NCI-H1092 treated with DMSO at 0.1 percent for 48 hours (cell line): ENCODE data around the gene MAGI1.
"Not testable (repeated sequence)": the region's sequence is repeated elsewhere in the genome, so short reads cannot be mapped to it uniquely, and the experiment has no call there.

Experiments used
- DNase-seq: peaks from one replicate; lab custom pipeline; 2025; lab: John Stamatoyannopoulos, UW

MAGI1 gene

DNA sequence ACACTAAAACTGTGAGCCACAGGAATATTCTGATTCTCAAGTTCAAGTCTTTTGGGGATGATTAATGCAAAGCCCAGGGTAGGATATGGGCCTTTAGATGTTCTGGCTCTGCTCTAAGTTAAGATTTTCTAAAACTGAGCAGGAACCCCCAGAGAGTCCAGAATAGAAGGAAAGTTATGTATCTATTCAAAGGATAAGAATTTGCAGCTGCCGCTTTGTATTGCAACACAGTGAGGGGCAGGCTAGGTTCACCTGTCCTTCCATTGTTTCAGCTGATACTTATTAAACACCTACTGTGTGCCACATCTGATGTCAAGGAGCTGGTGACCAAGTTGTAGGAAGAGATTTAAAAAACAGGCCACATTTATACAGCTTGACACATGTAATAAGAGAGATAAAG is 290.4 kb downstream of the MAGI1 start:
- DNase-seq = no peak

DNA sequence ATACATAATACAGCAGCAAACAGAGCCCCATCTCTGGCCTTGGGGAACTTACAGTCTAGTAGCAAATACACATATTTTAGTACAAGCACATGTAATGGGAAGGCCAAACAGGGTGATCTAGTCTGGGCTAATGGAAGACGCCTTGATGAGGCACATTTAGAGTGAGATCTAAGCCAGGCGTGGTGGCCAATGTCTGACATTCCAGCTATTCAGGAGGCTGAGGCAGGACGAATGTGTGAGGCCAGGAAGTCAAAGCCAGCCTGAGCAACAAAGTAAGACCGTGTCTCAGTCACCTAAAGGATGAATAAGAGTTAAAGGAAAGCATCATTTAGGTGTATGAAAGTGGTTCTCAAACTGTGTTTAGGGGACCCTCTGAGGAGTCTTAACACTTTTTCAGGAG is 291.9 kb downstream of the MAGI1 start:
- no peak for DNase-seq

DNA sequence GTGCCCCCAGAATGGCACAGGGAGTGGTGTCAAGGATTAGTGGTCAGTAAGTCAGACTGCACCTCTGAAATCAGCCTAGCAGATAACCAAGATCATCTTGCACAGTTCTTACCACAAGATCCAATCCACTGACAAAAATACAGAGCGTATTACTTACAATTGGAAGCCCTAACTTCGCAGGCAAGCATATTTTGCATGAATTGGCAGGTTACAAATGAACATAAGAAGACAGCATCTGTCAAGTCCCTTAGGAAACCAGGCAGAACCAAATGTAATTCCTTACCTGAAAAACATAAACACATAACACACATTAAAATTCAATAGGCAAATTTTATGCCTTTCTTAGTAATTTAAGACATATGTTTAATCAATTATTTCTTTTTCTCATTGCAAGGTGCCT is 293.4 kb downstream of the MAGI1 start:
- DNase-seq = no peak

DNA sequence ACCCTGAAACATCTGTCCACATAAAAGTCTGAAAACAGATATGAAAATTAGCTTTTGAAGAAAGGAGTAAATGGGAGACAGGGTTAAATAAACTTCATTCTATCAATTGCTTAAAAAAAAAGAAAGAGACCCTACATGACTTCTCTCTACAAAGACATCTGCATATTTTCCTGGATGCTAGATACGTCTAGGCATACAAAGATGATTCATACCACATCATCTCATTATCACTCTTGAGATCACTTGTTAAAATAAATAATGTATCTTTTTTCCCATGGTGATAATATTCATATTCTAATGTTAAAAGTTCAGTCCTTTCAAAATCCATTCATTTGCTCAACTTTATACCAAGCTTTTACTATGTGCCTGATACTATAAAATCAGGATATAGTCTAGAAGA is 295.8 kb downstream of the MAGI1 start:
- DNase-seq = no peak

- DNase-seq = no peak
These were observed 297.2 kb downstream of the MAGI1 start for GRCh38 chr3:65741540-65741939.

DNA sequence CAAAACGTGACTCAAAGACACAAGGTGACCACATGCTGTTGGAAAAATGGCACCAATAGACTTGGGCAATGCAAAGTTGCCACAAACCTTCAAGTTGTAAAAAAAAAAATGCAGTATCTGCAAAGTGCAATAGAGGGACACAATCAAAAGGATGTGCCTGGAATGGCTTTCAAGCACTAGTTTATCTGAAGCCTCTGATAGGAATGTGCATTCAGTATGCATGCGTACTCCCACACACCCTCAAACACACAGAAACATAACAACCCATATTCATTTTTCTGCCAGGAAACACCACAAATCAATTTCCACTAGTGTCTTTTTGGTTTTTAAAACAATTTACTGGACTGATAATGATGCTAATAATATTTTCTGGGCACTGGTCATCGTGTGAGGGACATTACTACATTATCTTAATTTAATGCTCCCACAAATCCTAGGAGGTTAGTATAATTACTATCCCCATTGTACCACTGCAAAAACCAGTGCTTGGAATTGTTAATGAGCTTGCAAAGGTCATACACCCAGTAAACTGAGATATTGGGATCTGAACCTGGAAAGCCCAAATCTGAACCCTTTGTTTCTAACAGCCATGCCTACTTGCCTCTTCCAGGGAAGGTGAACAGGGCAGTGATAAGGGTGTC is 298.7 kb downstream of the MAGI1 start:
- DNase-seq = no peak

DNA sequence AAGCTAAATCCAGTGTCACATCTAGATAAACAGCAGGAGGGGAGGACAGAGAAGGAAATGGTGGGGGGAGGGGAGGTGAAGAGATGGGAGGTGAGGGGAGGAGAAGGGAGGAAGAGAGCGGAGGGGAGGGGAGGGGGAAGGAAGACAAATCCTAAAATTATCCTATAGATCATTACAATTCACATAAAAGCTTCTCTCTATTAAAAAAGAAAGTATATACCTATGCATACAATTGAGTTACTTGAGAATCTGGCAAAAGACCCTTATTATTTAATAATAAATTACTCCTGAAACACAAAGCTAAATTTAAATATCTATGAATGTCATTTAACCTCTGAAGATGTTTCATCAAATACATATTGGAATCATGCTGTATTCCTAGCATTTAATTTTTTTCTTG is 303.9 kb downstream of the MAGI1 start:
- no peak for DNase-seq

GRCh38 chr3:65734382-65734781 is 304.3 kb downstream of the MAGI1 start:
- DNase-seq = no peak

DNA sequence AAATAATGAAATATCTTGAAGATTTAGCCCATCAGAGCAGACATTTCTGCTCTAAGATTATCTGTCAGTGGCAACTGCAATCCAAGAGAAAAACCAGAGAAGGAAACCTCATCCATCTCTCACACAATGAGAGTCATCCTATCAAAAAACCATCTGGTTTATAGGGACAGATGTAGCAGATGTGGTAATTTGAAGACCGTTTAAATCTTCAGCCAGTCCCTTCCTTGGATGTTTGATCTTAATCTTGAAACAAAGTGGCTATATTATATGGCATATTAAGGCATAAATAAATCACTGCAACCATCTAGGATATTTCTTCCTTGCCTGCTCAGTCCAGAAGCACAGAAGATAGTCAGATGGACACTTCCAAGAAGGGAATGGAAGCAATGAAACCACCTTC is 305.3 kb downstream of the MAGI1 start:
- no peak for DNase-seq

GRCh38 chr3:65732051-65732935 is 306.4 kb downstream of the MAGI1 start:
- peak; percentile 55 for DNase-seq

DNA sequence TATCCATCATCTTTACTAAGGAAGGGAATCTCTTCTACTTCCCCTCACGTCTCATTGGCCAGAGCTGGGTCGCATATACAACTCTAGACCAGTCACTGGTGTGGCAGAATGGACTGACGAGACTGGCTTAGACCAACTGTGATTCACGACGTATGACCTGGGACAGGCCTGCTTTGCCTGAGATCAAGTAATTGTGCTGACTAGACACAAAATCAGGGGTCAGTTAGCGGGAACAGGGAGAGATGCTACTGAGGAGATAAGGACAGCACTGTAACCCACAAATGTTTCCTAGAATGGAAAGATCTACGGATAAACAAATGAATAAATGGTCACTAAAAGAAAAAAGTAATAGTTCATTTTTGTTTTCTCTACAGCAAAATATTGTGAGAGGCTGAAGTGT is 308.3 kb downstream of the MAGI1 start:
- no peak for DNase-seq

- peak; percentile 8 for DNase-seq
These were observed 308.7 kb downstream of the MAGI1 start for GRCh38 chr3:65729973-65730372.

- peak; percentile 46 for DNase-seq
These were observed 309.2 kb downstream of the MAGI1 start for GRCh38 chr3:65729555-65729954.

DNA sequence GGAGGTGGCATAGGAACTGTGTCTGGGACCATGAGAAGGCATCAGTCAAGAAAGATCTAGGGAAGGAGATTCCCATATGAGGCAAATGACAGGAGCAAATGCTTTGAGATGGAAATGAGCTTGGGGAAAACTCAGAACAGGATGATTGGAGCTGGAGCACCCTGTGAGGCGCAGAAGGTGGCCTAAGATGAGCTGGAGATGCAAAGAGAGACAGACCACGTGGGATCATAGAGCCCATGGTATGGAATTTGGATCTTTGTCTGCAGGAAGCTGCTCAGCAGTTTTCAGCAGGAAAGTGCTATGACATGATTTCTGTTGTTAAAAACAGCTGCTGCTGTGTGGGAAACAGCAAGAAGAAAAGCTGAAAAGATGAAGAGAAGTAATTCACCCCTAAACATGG is 310.6 kb downstream of the MAGI1 start:
- no peak for DNase-seq

DNA sequence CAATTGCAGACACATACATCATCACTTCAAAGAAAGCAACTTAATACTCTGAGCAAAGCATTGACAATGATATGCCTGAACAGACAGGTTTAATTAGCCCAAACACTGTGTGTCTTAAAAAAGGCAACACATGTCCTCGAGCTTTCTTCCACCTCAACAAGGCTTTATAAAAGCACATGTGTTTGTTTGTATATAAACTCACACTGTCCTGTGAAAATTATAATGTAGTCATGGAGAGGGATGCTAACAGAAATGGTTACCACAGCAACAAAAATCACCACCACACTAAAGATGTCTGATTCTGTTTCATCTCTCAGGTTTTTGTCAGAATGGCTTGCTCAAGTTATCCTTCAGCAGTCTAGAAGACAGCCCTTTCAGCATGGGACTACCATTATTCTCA is 314.7 kb downstream of the MAGI1 start:
- DNase-seq = no peak

DNA sequence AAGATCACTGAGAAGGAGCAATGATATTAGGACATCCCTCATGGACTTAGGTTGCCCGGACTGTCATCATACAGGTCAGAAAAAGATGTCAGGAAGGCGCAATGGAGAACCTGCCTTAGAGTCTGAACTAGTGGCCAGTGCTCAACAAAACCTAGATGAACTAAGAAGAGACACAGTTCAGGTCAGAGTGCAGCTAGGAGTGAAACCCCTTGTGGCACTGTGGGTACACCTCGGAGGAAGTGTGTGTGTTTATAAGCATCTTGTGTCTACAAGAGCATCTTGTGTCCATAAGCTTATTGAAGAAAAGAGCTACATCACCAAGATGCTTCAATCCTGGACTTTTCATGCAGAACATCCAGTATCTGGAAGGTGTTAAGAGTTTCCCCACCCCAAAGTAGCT is 315.7 kb downstream of the MAGI1 start:
- no peak for DNase-seq

DNA sequence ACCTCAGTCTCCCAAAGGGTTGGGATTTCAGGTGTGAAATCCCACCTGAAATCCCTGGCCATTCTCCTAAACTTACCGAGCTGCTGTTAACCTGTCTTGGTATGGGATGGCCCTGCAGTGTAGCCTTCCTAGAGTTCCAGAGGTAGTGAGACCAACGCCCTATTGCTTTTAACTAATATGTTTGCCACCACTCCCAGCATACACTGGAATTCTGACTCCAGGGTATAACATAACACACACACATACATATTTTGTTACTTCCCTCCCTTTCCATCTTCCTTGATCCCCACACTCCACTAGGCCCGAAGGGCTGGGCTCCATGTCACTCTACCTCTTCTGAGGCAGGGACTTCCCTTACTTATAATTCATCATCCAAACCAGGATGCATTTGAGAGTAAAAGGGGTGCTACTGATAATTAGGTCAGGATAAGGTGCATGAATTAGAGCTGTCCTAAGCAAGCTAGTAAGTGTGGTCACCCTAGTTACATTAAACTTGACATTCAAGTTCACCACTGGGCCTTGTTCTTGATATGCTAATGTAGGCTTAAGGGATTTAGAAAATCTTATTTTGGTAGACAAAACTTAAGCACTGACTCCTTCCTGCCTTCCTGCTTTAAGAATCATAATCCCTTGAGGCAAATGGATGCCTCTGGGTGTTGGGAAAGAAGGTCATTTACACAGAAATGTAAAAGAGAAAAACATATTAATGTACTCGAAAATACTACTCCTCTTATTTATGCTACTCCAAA is 317.6 kb downstream of the MAGI1 start:
- no peak for DNase-seq

DNA sequence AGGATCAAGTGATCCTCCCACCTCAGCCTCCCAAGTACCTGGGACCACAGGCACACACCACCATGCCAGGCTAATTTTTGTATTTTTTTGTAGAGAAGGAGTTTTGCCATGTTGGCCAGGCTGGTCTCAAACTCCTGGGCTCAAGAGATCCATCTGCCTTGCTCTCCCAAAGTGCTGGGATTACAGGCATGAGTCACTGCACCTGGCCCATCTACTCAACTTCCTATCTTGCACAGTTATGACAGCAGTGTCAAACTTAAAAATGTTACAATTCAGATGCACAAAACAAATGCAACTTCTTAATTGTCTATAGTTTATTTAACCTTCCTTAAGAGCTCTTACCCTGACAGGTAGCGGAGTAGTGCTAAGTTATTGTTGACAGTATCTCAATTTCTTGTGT is 319.1 kb downstream of the MAGI1 start:
- not testable (repeated sequence) for DNase-seq

GRCh38 chr3:65717676-65718346 is 320.9 kb downstream of the MAGI1 start:
- no peak for DNase-seq

- no peak for DNase-seq
These were observed 322.5 kb downstream of the MAGI1 start for GRCh38 chr3:65716071-65716751.

DNA sequence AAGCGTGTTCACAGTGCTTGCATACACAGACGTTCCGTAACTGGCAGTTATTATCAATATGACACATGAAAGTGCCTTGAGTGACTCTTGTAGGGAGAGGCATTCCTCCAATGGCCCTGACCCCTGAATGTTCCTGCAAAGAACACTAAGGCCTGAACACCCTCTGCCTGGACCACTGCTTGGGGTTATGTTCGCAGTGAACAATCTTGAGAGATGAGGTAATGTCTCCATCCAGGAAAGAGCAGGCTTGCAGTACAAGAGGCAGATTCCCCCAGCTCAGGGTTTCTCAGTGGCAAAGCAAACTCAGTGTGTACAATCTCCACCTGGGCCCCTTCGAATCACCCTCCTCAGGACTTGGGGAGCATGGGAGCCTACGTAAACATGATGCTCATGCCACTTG is 324.6 kb downstream of the MAGI1 start:
- DNase-seq = no peak

DNA sequence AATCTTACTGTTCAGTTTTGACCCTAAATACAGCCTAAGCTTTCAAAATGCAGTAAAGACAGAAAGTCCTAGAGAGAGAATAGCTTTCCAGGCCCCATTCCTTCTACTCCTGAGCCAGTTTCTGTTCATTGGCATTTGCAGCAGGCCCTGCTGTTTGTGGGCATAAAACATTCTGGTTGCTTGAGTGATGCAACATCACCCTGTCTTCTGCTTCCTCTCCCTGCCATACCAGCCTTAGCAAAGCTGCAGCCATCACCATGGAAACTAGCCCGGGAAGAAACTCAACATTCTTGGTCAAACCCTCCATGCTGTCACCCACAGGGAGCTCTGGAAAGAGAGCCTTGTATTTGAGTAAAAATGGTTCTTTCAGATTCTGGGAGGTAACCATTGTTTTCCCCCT is 325.7 kb downstream of the MAGI1 start:
- no peak for DNase-seq
